ENCODE data around the gene PRM1.
A peak's percentile ranks its signal among the peaks of the same experiment; 100 is the strongest.

The PRM1 gene

DNA sequence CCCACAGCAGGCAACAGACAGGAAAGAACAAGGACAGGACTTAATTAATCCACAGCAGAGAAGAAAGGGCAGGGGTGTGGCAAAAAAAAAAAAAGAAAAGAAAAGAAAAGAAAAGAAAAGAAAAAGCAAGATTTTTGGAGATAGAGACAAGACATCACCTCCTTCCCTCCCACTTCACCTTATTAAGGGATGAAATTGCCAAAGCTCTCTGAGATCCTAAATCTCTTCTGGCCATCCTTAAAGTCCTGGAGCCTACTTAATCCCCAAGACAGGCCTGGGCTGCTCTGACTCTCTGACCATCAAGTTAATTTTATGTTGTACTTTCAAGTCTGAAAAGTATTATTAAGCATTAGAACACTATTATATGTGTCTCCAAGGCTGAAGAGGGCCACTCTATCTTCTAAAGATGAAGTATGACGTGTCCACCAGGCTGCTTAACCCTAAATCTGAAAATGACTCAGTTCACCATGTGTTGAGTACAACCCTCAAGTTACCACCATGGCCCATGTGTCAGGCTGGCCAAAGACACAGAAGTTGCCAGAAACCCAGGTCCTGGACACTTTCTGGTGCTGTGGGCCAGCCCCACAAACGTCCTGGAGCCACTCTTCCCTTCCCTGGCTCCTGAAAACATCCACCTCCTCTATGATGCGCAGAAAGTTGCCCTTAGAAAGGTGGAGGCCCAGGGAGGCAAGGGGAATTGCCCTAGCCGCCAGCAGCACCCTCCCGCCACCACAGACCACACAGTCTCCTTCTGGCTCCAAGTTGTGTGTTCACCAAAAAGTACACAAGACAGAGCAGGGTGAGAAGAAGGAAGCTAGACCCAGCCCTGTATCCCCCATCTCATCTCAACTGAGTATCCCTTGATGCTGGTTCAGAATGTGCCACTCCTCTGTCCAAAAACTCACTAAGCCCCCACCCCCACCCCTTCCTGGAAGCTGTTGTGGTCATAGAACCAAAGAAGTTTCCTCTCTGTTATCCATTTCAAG lies 27.8 kb downstream of the PRM1 start:
- Histone ChIP-seq H3K27me3 (ENCODE audit: insufficient read depth, low read length, poor library complexity) (no peaks in the 10 kb centered on the region), H3K79me2 (ENCODE audit: insufficient read depth, low read length) (peaks cover 72% of the 10 kb centered on the region), H3K4me3 (ENCODE audit: low read depth in 1 of 2, low read length in 2 of 2) (peak overlapping the region; percentile 65 to 95), H3K4me1 (ENCODE audit: insufficient read depth, low read length) (peaks cover 47% of the 10 kb centered on the region), H3K9ac (ENCODE audit: low read depth, low read length) (peak overlapping the region; percentile 92), H3K4me2 (ENCODE audit: insufficient read depth, low read length) (peak overlapping the region; percentile 93), H2AFZ (ENCODE audit: low read depth, low read length) (no peak overlapping the region), H3K36me3 (ENCODE audit: insufficient read depth, low read length) (peaks cover 69% of the 10 kb centered on the region), H3K9me3 (ENCODE audit: insufficient read depth, low read length, severe bottlenecking) (no peaks in the 10 kb centered on the region), H4K20me1 (ENCODE audit: insufficient read depth, low read length) (peaks cover 52% of the 10 kb centered on the region), H3K27ac (ENCODE audit: low read length) (peak overlapping the region; percentile 91)
- TF ChIP-seq CTCF (IDR thresholded peaks at IDR 0.05; ENCODE audit: borderline replicate concordance, extremely low read depth, low read length, poor library complexity, severe bottlenecking) = peak; percentile 2
- TF ChIP-seq EZH2 (IDR thresholded peaks at IDR 0.05; ENCODE audit: borderline replicate concordance, low read depth, low read length, severe bottlenecking) = no peak
- DNase-seq = peak; percentile 51
- no peak for ATAC-seq (ENCODE audit: insufficient read depth, low read depth)

DNA sequence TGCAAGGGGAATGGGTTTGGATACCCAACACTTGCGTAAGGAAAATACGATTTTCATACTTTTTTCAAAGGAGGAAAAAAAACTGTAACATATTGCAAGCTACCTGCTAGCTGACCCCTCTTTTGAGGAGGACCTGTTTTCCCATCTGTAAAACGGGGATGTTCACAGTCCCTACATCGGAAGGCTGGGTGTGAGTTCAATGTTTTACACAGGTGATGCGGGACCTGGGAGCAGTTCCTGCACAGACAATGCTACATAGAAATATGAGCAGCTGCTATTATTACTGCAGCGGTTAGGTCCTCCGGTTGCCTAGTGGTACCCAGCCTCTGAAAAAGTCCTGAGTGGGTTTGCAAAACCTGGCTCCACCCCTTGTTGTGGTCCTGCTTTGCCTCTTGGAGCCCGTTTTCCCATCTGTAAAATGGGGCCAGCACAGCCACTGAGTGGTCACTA lies 28.6 kb downstream of the PRM1 start:
- no peaks in the 10 kb centered on the region for H3K27me3 ChIP-seq (ENCODE audit: insufficient read depth, low read length, poor library complexity)
- peaks cover 39% of the 10 kb centered on the region for H3K4me1 ChIP-seq (ENCODE audit: insufficient read depth, low read length)
- H3K9me3 ChIP-seq (ENCODE audit: insufficient read depth, low read length, severe bottlenecking) = no peaks in the 10 kb centered on the region
- peaks cover 69% of the 10 kb centered on the region for H3K36me3 ChIP-seq (ENCODE audit: insufficient read depth, low read length)
- H2AFZ ChIP-seq (ENCODE audit: low read depth, low read length) = no peak overlapping the region
- H3K27ac ChIP-seq (ENCODE audit: low read length) = peak overlapping the region; percentile 91
- DNase-seq (peak; percentile 45), ATAC-seq (ENCODE audit: insufficient read depth, low read depth) (no peak)
- H3K4me3 ChIP-seq (ENCODE audit: low read depth in 1 of 2, low read length in 2 of 2) = peak overlapping the region; percentile 65 to 95; a peak in 3 of 4 replicates
- peaks cover 70% of the 10 kb centered on the region for H3K79me2 ChIP-seq (ENCODE audit: insufficient read depth, low read length)
- peaks cover 51% of the 10 kb centered on the region for H4K20me1 ChIP-seq (ENCODE audit: insufficient read depth, low read length)
- H3K4me2 ChIP-seq (ENCODE audit: insufficient read depth, low read length) = peak overlapping the region; percentile 93
- peak overlapping the region; percentile 92 for H3K9ac ChIP-seq (ENCODE audit: low read depth, low read length)
- TF ChIP-seq CTCF (IDR thresholded peaks at IDR 0.05; ENCODE audit: borderline replicate concordance, extremely low read depth, low read length, poor library complexity, severe bottlenecking) (no peak), EZH2 (IDR thresholded peaks at IDR 0.05; ENCODE audit: borderline replicate concordance, low read depth, low read length, severe bottlenecking) (no peak)

DNA sequence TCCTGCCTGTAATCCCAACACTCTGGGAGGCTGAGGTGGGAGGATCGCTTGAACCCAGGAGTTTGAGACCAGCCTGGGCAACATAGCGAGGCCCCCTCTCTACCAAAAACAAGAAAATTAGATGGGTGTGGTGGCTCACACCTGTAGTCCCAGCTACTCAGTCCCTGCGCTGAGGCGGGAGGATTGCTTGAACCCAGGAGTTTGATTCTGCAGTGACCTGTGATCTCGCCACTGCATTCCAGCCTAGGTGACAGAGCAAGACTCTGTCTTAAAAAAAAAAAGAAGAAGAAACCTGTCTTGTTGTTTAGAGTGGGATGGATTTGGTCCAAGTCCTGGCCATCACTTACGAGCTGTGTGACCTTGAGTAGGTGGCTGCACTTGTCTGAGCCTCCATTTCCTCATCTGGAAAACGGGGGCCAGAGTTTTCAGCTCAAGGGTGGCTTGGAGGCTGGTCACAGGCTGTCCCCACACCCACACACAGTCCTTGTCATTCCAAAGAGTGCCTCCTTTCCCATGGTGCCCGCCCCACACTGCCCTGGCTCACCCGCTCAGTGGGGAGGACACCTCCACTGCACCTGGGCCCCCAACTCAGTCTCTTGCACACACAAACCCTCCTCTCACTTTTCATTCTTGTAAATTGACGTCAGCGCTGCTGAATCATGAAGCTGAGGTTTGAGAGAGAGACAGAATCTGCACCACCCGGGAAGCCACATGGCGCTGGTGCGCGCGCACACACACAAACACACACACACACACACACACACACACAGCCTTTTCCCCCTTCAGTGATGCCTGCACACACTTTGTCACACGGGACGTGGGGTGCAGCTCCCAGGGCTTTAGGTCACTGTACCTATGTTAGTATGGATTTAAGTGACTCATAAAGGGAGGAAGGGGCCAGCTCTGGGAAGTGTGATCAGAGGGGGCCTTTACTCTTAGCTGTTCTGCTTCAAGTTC lies 29.3 kb downstream of the PRM1 start:
- Histone ChIP-seq H3K4me3 (ENCODE audit: low read depth in 1 of 2, low read length in 2 of 2) (peak overlapping the region; percentile 65 to 95; a peak in 3 of 4 replicates), H3K36me3 (ENCODE audit: insufficient read depth, low read length) (peaks cover 69% of the 10 kb centered on the region), H2AFZ (ENCODE audit: low read depth, low read length) (no peak overlapping the region), H3K4me1 (ENCODE audit: insufficient read depth, low read length) (peaks cover 32% of the 10 kb centered on the region), H3K79me2 (ENCODE audit: insufficient read depth, low read length) (peaks cover 63% of the 10 kb centered on the region), H3K27me3 (ENCODE audit: insufficient read depth, low read length, poor library complexity) (no peaks in the 10 kb centered on the region), H3K9me3 (ENCODE audit: insufficient read depth, low read length, severe bottlenecking) (no peaks in the 10 kb centered on the region), H4K20me1 (ENCODE audit: insufficient read depth, low read length) (peaks cover 49% of the 10 kb centered on the region), H3K9ac (ENCODE audit: low read depth, low read length) (peak overlapping the region; percentile 92), H3K27ac (ENCODE audit: low read length) (peak overlapping the region; percentile 91), H3K4me2 (ENCODE audit: insufficient read depth, low read length) (peak overlapping the region; percentile 93)
- TF ChIP-seq CTCF (IDR thresholded peaks at IDR 0.05; ENCODE audit: borderline replicate concordance, extremely low read depth, low read length, poor library complexity, severe bottlenecking) (no peak), EZH2 (IDR thresholded peaks at IDR 0.05; ENCODE audit: borderline replicate concordance, low read depth, low read length, severe bottlenecking) (no peak)
- DNase-seq (peak; percentile 79), ATAC-seq (ENCODE audit: insufficient read depth, low read depth) (peak; percentile 12)
